ENCODE results near the gene ABCB8.
"Not testable (repeated sequence)": the region's sequence is repeated elsewhere in the genome, so short reads cannot be mapped to it uniquely, and the experiment has no call there.

- TF ChIP-seq POLR2AphosphoS5, CTCF, POLR2A, EP300 (IDR thresholded peaks at IDR 0.05): not testable (repeated sequence)
Measured at GRCh38 chr7:151011616-151012015, 16.6 kb upstream of the ABCB8 start.
